Mesothelial cell of epicardium (in vitro differentiated cells): Measurements from ENCODE around the gene CAPN14. TPM values are rescaled to one million over a fixed set of nuclear protein-coding genes. Genes with fewer than 3 reads are reported as not detected.

ENCODE experiments used
- DNase-seq, 2 experiments: peaks; one replicate each; pipeline ENCODE4 v3.0.0; 2021; ENCODE audit warnings: low spot score in 2 of 2; ENCODE audit not compliant: unreplicated experiment in 2 of 2
- H3K27ac Mint-ChIP-seq: 2 replicates; pipeline ENCODE4 v1.8.0; 2021; ENCODE audit warnings: mixed read lengths
- H3K27me3 Mint-ChIP-seq: 2 replicates; pipeline ENCODE4 v1.8.0; 2021; ENCODE audit warnings: low read depth, mixed read lengths
- H3K36me3 Mint-ChIP-seq: 2 replicates; pipeline ENCODE4 v1.8.0; 2021; ENCODE audit warnings: mixed read lengths
- H3K4me1 Mint-ChIP-seq: 2 replicates; pipeline ENCODE4 v1.8.0; 2021; ENCODE audit warnings: mixed read lengths
- H3K4me3 Mint-ChIP-seq: 2 replicates; pipeline ENCODE4 v1.8.0; 2021; ENCODE audit warnings: mild to moderate bottlenecking, moderate library complexity, mixed read lengths
- H3K9me3 Mint-ChIP-seq: 2 replicates; pipeline ENCODE4 v1.8.0; 2021; ENCODE audit warnings: mixed read lengths
- total RNA-seq: library from RNA; stranded (reverse); gene quantifications from 3 replicates; pipeline ENCODE4 v1.2.1, GENCODE V29; 2021
- TF ChIP-seq, protein P1 (sequence below): fragments of 200-600 bp; sonication (generic); IDR thresholded peaks from one replicate; pipeline ENCODE4 v1.5.0; 2021; ENCODE audit warnings: antibody characterized with exemption; ENCODE audit not compliant: unreplicated experiment

CAPN14 gene
- total RNA-seq, 1 donor from 2014 or later = 0.54 TPM

- no peaks in the 10 kb centered on the region for H3K9me3 Mint-ChIP-seq
- H3K36me3 Mint-ChIP-seq = no peaks in the 10 kb centered on the region
- H3K4me3 Mint-ChIP-seq = peak overlapping the region; percentile 70
- no peak overlapping the region for H3K27ac Mint-ChIP-seq
- H3K4me1 Mint-ChIP-seq = peaks cover 19% of the 10 kb centered on the region
- H3K27me3 Mint-ChIP-seq = peaks cover 79% of the 10 kb centered on the region
- TF ChIP-seq, protein P1, sequence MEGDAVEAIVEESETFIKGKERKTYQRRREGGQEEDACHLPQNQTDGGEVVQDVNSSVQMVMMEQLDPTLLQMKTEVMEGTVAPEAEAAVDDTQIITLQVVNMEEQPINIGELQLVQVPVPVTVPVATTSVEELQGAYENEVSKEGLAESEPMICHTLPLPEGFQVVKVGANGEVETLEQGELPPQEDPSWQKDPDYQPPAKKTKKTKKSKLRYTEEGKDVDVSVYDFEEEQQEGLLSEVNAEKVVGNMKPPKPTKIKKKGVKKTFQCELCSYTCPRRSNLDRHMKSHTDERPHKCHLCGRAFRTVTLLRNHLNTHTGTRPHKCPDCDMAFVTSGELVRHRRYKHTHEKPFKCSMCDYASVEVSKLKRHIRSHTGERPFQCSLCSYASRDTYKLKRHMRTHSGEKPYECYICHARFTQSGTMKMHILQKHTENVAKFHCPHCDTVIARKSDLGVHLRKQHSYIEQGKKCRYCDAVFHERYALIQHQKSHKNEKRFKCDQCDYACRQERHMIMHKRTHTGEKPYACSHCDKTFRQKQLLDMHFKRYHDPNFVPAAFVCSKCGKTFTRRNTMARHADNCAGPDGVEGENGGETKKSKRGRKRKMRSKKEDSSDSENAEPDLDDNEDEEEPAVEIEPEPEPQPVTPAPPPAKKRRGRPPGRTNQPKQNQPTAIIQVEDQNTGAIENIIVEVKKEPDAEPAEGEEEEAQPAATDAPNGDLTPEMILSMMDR = no peak
- no peak for DNase-seq
Observed at GRCh38 chr2:31136732-31137131, 80.6 kb downstream of the CAPN14 start.

DNA sequence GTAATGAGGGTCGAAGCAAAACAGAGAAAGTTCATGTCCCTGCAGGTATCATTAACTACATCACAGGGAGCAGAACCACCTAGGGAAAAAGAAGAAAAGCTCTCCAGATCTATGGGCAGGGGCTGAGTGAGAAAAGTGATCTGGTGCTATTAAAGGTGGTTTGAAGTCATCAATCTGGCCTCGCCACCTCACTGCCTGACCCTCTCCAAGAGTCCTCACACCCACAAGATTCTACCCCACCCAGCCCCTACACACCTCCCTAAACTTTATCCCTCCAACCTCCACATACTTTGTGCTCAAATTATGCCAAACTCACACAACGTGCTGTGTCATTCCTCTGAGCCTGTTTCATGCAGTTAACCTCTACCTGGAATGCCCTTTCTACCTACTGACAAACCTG is 81.3 kb downstream of the CAPN14 start:
- peaks cover 77% of the 10 kb centered on the region for H3K27me3 Mint-ChIP-seq
- H3K27ac Mint-ChIP-seq = no peak overlapping the region
- DNase-seq = no peak
- no peak overlapping the region for H3K4me3 Mint-ChIP-seq
- peaks cover 19% of the 10 kb centered on the region for H3K4me1 Mint-ChIP-seq
- H3K9me3 Mint-ChIP-seq = no peaks in the 10 kb centered on the region
- TF ChIP-seq, protein P1 = no peak
- H3K36me3 Mint-ChIP-seq = no peaks in the 10 kb centered on the region

DNA sequence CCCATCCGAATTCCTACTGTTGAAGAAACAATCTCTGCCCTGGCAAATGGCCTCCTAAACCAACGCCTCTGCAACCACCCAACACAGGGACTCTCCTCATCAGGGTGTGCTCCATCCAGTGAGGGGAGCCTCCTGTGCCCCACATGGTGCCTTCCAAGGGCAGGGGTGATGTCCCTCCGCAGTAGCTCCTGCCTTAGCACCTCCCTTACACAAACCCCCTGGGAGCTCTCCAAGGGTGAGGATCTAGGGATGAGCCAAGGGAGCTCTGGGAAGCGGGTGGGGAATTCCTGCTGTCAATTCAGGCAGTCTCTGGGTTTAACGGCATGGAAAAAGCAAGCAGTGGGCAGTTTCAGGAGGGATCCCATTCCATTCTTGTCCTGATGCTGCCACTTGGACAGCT is 82.8 kb downstream of the CAPN14 start:
- H3K4me1 Mint-ChIP-seq = peaks cover 19% of the 10 kb centered on the region
- H3K27me3 Mint-ChIP-seq = peaks cover 62% of the 10 kb centered on the region
- no peaks in the 10 kb centered on the region for H3K36me3 Mint-ChIP-seq
- no peak overlapping the region for H3K27ac Mint-ChIP-seq
- no peak overlapping the region for H3K4me3 Mint-ChIP-seq
- H3K9me3 Mint-ChIP-seq = no peaks in the 10 kb centered on the region
- TF ChIP-seq, protein P1 = no peak
- DNase-seq = no peak

GRCh38 chr2:31132786-31133185 is 84.5 kb downstream of the CAPN14 start:
- DNase-seq = no peak
- Mint-ChIP-seq H3K4me3 (no peak overlapping the region), H3K27me3 (peaks cover 50% of the 10 kb centered on the region), H3K27ac (no peak overlapping the region), H3K4me1 (peaks cover 19% of the 10 kb centered on the region), H3K9me3 (no peaks in the 10 kb centered on the region), H3K36me3 (no peaks in the 10 kb centered on the region)
- TF ChIP-seq, protein P1 = no peak

DNA sequence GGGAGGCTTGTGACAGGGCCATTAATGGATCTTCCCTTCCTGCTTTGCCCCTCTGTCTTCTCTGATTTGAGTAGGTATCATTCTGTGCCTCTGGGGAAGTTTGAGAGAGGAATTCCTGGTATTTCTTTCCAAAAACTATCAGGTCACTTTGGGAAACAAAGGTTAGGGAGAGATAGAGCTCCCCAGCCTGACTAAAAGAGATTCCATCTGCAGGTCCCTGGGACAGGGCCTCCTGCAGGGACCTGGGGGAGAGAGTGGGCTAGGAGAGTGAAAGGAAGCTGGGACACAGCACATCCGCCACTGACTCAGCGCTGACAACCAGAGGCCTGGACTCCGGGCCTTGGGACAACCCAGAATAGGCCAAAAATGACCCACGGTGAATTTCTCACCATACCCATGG is 85.4 kb downstream of the CAPN14 start:
- Mint-ChIP-seq H3K27ac (no peak overlapping the region), H3K27me3 (peaks cover 46% of the 10 kb centered on the region), H3K4me3 (no peak overlapping the region), H3K36me3 (no peaks in the 10 kb centered on the region), H3K9me3 (no peaks in the 10 kb centered on the region), H3K4me1 (peaks cover 16% of the 10 kb centered on the region)
- no peak for DNase-seq
- TF ChIP-seq, protein P1 = no peak
